SJSA1 (cell line): ENCODE data around the gene OR7C1. TPM values are rescaled to one million over a fixed set of nuclear protein-coding genes. Genes with fewer than 3 reads are reported as not detected.
"Not testable (repeated sequence)": the region's sequence is repeated elsewhere in the genome, so short reads cannot be mapped to it uniquely, and the experiment has no call there.

Experiments used
- DNase-seq, 2 experiments: peaks; one replicate each; pipeline ENCODE4 v3.0.0-alpha.2; 2015 to 2020; ENCODE audit warnings: low spot score in 2 of 2, low read depth in 1 of 2
- H3K27ac ChIP-seq: fragments of 250-450 bp; sonication (Bioruptor Pico); 2 replicates; pipeline ENCODE4 v1.5.1; 2020; ENCODE audit warnings: mild to moderate bottlenecking, moderate library complexity
- H3K27me3 ChIP-seq: fragments of 250-450 bp; sonication (Bioruptor Pico); replicated peaks from 2 replicates; pipeline ENCODE4 v1.5.1; 2020; ENCODE audit warnings: mild to moderate bottlenecking, moderate library complexity
- H3K36me3 ChIP-seq: fragments of 250-450 bp; sonication (Bioruptor Pico); 2 replicates; pipeline ENCODE4 v1.5.1; 2020; ENCODE audit warnings: mild to moderate bottlenecking
- H3K4me1 ChIP-seq: fragments of 250-450 bp; sonication (Bioruptor Pico); replicated peaks from 2 replicates; pipeline ENCODE4 v1.6.1; 2021; ENCODE audit warnings: mild to moderate bottlenecking
- H3K4me3 ChIP-seq: fragments of 250-450 bp; sonication (Bioruptor Pico); 2 replicates; pipeline ENCODE4 v1.5.1; 2020; ENCODE audit warnings: mild to moderate bottlenecking
- H3K9me3 ChIP-seq: fragments of 250-450 bp; sonication (Bioruptor Pico); replicated peaks from 2 replicates; pipeline ENCODE4 v1.5.1; 2020; ENCODE audit warnings: mild to moderate bottlenecking
- total RNA-seq: library from RNA; depleted of rRNA; stranded (reverse); fragments of >200 nt; shearing (Covaris generic); gene quantifications from 2 replicates; pipeline ENCODE4 v1.2.3, GENCODE V29; 2014

OR7C1 gene
- total RNA-seq, 1 experiment from 2014 or later, result not detected

DNA sequence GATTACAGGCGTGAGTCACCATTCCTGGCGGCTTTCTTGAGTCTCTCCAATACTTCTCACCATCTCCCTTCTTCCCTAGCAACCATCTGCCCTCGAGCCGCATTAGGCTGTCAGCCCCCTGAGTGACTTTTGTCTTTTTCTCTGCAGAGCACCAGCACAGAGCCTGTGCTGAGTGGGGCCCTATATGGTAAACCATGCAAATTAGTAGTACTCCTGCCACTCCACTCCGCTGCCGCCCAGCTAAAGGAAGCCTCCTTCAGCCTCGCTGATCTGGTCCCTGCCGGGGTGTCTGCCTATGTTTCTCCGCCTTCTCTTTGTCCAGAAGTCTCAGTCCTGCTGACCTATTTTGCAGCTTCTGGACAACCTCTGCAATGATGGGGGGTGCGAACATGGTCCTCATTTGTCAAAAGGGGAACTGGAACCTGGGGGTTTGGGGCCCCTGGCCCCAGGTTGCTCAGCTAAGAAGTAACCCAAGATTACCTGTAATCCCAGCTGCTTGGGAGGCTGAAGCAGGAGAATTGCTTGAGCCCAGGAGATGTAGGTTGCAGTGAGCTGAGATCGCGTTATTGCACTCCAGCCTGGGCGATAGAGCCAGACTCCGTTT, 54.3 kb downstream of the OR7C1 start:
- H3K27ac ChIP-seq, H3K9me3 ChIP-seq, H3K4me1 ChIP-seq, H3K27me3 ChIP-seq, H3K36me3 ChIP-seq, H3K4me3 ChIP-seq: not testable (repeated sequence)
- peak in 1 of 2 experiments; percentile 13 for DNase-seq

DNA sequence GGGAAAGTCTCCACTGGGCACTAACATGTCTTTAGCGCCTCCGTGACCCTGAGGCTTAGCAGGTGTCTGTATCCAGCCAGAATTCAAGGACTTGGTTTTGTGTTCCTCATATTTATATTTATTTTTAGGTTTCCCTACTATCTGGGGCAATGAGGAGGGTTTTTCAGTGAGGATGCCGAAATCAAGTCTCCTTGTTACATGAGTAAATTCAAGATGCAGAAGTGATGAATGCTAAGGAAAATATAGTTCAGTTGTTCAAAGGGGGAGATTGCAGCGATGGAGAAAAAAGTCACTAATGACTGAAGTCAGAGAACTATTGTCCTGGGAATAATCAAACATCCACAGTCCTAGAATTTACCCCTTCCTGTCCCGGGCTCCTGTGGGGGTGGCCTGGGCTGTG, 55.8 kb downstream of the OR7C1 start:
- Histone ChIP-seq H3K9me3 (no peaks in the 10 kb centered on the region), H3K4me3 (no peak overlapping the region), H3K27ac (no peak overlapping the region), H3K36me3 (no peaks in the 10 kb centered on the region), H3K27me3 (no peaks in the 10 kb centered on the region; the same call in 1 of the 2 replicates), H3K4me1 (no peaks in the 10 kb centered on the region)
- no peak for DNase-seq

DNA sequence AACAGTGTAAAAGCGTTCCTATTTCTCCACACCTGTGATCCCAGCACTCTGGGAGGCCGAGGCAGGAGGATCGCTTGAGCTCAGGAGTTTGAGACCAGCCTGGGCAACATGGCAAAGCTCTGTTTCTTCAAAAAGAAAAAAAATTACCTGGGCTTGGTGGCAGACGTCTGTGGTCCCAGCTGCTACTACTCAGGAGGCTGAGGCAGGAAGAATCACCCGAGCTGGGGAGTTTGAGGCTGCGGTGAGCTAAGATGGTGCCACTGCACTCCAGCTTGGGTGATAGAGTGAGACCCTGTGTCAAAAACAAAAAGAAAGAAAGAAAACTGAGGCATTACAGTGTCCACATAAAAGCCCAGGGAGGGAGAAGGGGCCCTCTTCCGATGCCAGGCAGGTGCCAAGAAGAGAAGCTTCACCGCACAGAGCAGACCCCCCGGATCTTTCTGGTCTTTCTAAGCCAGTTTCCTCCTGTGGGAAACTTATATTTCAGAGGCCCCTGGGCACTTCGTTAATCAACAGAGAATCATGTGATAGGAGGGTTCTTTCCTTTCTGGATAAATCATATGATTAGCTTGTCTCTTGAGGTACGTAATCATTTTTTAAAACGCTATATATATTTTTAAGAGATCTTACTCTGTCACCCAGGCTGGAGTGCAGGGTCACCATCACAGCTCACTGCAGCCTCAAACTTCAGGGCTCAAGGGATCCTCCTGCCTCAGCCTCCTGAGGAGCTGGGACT, 56.7 kb downstream of the OR7C1 start, which contains the start of gene ADGRE2:
ADGRE2 (minus strand) TSS at position 451 of the 736 bp plus-strand sequence. CDS start 1,804 bp downstream, outside the sequence.
- DNase-seq, result peak in 1 of 2 experiments; percentile 8
- not testable (repeated sequence) for H3K4me3 ChIP-seq, H3K4me1 ChIP-seq, H3K27me3 ChIP-seq, H3K36me3 ChIP-seq, H3K27ac ChIP-seq, H3K9me3 ChIP-seq

DNA sequence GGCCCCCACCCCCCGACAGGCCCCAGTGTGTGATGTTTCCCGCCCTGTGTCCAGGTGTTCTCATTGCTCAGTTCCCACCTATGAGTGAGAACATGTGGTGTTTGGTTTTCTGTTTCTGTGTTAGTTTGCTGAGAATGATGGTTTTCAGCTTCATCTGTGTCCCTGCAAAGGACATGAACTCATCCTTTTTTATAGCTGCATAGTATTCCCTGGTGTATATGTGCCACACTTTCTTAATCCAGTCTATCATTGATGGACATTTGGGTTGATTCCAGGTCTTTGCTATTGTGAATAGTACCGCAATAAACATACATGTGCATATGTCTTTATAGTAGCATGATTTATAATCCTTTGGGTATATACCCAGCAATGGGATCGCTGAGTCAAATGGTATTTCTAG, 57.3 kb downstream of the OR7C1 start:
- not testable (repeated sequence) for H3K4me1 ChIP-seq, H3K9me3 ChIP-seq, H3K27ac ChIP-seq, DNase-seq, H3K27me3 ChIP-seq, H3K4me3 ChIP-seq, H3K36me3 ChIP-seq

DNA sequence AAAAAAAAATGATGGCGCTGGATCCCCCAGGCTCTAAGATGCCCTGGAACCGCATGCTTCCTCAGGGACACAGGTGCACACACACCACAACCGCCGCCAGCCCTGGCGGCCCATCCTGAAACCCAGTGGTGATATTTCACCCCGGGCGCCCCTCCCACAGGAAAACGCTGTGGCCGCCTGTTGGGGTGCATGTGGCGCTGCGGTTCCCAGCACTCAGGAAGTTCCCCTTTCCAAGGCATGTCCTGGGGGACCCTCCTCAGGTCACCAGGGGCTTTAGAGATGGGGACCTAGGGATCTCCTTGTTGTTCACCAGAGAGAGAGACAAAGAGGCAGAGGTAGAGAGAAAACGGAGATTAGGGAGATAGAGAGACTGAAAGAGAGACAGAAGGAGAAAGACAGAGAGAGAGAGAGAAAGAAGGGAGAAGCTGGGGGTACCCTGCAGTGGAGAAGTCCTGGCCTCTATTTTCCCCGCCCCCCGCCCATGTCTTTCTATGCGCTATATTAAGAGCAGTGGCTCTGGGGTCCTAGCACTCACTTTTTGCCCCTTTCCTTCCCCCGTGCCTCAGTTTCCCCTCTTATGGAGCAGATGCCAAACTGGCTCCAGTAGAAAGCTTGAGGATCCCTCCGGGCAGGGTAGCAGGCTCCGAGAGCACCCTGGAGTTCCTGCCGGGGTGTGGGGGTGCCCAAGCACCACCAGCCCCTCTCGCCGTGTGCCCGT, 59.0 kb downstream of the OR7C1 start:
- Histone ChIP-seq H3K9me3 (no peaks in the 10 kb centered on the region), H3K4me3 (no peak overlapping the region)

DNA sequence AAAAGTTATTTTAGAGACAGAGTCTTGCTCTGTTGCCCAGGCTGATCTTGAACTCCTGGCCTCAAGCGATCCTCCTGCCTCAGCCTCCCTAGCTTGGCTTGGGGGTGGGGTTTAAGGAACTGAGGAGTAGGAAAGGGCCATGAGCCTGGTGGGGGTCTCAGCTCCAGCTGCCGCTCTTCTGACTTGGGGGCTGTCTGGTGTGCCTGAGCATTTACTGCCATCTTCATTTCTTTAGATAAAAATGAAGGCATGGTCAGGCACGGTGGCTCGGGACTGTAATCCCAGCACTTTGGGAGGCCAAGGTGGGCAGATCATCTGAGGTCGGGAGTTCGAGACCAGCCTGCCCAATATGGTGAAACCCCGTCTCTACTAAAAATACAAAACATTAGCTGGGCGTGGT, 59.7 kb downstream of the OR7C1 start:
- not testable (repeated sequence) for H3K9me3 ChIP-seq, H3K27ac ChIP-seq, H3K27me3 ChIP-seq, H3K4me1 ChIP-seq, H3K36me3 ChIP-seq, H3K4me3 ChIP-seq
- peak in 1 of 2 experiments; percentile 15 for DNase-seq

More for the DNA sequence above, 59.0 kb downstream of the OR7C1 start:
- peak in 1 of 2 experiments; percentile 36 for DNase-seq
- Histone ChIP-seq H3K27ac (no peak overlapping the region), H3K36me3 (no peaks in the 10 kb centered on the region), H3K27me3 (no peaks in the 10 kb centered on the region; the same call in 1 of the 2 replicates), H3K4me1 (no peaks in the 10 kb centered on the region)

DNA sequence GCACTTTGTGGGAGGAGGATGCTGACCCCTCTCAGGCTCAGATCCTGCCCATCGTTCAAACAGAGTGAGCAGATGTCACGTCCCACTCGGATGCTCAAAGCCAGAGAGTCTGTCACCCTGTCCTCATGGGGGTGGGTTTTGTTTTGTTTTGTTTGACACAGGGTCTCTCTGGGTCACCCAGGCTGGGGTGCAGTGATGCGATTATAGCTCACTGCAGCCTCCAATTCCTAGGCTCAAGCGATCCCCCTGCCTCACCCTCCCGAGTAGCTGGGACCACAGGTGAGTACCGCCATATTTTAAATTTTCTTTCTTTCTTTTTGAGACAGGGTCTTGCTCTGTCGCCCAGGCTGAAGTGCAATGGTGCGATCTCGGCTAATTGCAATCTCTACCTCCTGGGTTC, 60.6 kb downstream of the OR7C1 start:
- no peaks in the 10 kb centered on the region for H3K9me3 ChIP-seq
- no peaks in the 10 kb centered on the region for H3K36me3 ChIP-seq
- no peaks in the 10 kb centered on the region for H3K4me1 ChIP-seq
- H3K27me3 ChIP-seq, result no peaks in the 10 kb centered on the region; the same call in 1 of the 2 replicates
- no peak overlapping the region for H3K4me3 ChIP-seq
- no peak overlapping the region for H3K27ac ChIP-seq
- DNase-seq, result peak in 1 of 2 experiments; percentile 32

DNA sequence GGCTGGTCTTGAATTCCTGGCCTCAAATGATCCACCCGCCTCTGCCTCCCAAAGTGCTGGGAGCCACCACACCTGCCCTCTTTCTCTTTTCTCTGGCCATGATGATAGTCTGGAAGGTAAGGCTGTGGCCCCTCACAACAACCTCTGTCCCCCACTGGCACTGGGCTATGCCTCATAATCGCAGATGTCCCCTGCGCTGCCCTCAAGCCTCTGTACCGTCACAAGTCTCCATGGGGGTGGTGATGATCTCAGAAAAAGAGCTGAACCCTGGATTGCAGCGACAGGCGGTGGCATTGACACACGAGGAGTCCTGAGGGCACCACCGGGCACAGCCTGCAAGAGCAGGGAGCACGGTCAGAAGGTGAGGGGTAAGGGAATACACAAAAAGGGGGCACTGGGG, 61.3 kb downstream of the OR7C1 start:
- not testable (repeated sequence) for H3K27me3 ChIP-seq, H3K4me1 ChIP-seq, H3K27ac ChIP-seq, H3K4me3 ChIP-seq, H3K9me3 ChIP-seq, H3K36me3 ChIP-seq
- DNase-seq, result peak in 1 of 2 experiments; percentile 22

DNA sequence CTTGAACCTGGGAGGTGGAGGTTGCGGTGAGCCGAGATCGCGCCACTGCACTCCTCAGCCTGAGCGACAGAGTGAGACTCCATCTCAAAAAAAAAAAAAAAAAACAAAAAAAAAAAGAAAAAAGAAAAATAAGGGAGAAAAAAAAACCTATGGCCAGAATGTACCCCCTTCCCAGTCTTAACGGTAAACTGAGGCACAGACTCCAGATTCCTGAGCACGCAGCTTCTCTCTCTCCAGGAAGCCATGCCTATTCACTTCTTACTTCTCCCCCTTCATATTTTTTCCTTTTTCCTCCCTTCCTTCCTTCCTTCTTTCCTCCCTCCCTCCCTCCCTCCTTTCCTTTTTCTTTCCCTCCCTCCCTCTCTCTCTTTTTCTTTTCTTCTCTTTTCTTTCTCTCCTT, 62.0 kb downstream of the OR7C1 start:
- Histone ChIP-seq H3K4me1 (no peaks in the 10 kb centered on the region), H3K9me3 (no peaks in the 10 kb centered on the region), H3K4me3 (no peak overlapping the region), H3K36me3 (no peaks in the 10 kb centered on the region), H3K27me3 (no peaks in the 10 kb centered on the region; the same call in 1 of the 2 replicates), H3K27ac (no peak overlapping the region)
- DNase-seq, result peak in 1 of 2 experiments; percentile 7

DNA sequence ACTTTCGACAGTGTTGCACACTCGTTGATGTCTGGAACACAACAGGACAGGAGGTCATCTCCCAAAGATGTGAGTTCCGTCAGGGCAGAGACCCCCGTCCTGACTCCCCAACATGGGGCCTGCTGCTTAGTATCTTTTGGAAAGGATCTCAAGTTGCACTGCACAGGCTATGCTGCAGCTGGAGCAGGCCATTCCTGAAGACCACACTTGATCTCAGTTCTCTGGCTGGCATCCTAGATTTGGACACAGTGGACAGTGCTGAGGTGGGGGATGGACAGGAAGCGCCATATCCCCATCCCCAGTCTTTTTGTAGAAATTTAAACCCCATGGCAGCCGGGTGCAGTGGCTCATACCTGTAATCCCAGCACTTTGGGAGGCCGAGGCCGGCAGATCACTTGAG, 62.5 kb downstream of the OR7C1 start:
- no peaks in the 10 kb centered on the region; the same call in 1 of the 2 replicates for H3K27me3 ChIP-seq
- DNase-seq, result peak in 1 of 2 experiments; percentile 10
- H3K9me3 ChIP-seq, result no peaks in the 10 kb centered on the region
- H3K4me3 ChIP-seq, result no peak overlapping the region
- H3K27ac ChIP-seq, result no peak overlapping the region
- no peaks in the 10 kb centered on the region for H3K36me3 ChIP-seq
- no peaks in the 10 kb centered on the region for H3K4me1 ChIP-seq

DNA sequence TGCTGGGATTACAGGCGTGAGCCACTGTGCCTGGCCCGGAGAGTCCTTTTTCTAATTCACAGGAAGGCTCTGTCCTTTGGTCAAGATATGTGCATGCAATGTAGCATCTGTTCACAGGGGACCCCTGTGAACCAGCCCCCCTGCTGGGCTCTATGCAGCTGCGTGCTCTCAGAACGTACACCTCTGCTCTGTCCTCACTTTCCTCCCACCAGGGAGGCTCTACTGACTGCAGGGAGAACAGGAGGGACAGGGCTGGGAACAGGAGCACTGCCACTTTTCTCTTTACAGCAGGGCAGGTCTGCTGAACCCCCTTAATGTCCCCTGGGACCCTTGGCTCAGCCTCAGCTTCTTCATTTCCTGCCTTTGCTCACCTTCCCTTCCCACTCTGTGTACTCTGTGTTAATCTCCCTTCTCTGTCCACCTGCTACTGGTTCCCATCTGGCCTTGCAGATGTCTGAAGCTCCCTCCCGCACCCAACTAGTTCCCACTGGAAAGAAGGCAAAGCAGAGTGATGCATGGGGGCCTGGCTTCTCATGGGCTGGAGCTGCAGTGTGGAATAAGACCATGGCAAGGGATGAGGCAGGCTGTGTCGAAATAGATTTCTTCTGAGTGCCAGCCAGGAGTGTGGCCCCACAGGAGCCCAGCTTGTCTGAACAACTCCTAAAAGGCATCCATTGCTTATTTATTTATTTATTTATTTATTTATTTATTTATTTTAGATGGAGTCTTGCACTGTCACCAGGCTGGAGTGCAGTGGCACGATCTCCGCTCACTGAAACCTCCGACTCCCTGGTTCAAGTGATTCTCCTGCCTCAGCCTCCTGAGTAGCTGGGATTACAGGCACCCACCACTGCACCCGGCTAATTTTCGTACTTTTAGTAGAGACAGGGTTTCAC, 63.8 kb downstream of the OR7C1 start:
- H3K4me1 ChIP-seq, result no peaks in the 10 kb centered on the region
- no peaks in the 10 kb centered on the region for H3K9me3 ChIP-seq
- H3K27ac ChIP-seq, result no peak overlapping the region
- H3K27me3 ChIP-seq, result no peaks in the 10 kb centered on the region; the same call in 1 of the 2 replicates
- H3K36me3 ChIP-seq, result no peaks in the 10 kb centered on the region
- peak in 1 of 2 experiments; percentile 20 for DNase-seq
- H3K4me3 ChIP-seq, result no peak overlapping the region

DNA sequence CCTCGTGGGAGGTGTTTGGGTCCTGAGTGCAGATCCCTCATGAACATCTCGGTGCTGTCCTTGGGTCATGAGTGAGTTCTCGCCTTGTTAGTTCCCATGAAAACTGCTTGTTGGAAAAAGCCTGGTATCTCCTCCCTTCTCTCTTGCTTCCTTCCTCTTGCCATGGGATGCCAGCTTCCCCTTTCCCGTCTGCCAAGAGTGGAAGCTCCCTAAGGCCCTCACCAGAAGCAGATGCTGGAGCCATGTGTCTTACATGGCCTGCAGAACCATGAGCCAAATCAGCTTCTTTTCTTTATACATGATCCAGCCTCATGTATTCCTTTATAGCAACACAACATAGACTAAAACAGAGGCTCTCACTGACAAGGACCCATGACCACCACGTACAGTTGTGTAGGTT, 64.8 kb downstream of the OR7C1 start:
- H3K9me3 ChIP-seq, result no peaks in the 10 kb centered on the region
- no peaks in the 10 kb centered on the region for H3K36me3 ChIP-seq
- H3K4me1 ChIP-seq, result no peaks in the 10 kb centered on the region
- H3K27me3 ChIP-seq, result no peaks in the 10 kb centered on the region
- DNase-seq, result no peak
- H3K4me3 ChIP-seq, result no peak overlapping the region
- no peak overlapping the region for H3K27ac ChIP-seq

DNA sequence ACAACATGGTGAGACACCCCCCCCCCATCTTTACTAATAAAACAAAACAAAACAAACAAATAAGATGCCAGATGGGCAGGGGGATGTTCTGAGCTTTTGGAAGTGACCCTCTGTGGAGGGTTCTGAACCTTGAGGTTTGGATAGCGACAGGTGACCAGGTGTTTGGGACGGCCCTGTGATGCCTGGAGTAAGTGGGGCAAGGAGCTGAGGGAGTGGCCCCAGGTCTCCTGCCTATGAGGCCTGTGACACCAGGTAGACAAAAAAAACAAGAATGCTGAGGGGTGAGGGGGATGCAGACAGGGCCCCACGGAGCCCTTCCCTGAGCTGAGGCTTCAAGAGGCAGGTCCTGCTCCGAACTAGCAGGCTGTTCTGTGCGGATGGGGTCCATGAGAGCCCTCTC, 65.8 kb downstream of the OR7C1 start:
- Histone ChIP-seq H3K27ac (no peak overlapping the region), H3K27me3 (no peaks in the 10 kb centered on the region), H3K9me3 (no peaks in the 10 kb centered on the region), H3K4me1 (no peaks in the 10 kb centered on the region), H3K4me3 (no peak overlapping the region), H3K36me3 (no peaks in the 10 kb centered on the region)
- DNase-seq, result peak in 1 of 2 experiments; percentile 25
